Smooth muscle cell of the brain vasculature (primary cell): ENCODE data around the gene RAB8A.
"Not testable (repeated sequence)": the region's sequence is repeated elsewhere in the genome, so short reads cannot be mapped to it uniquely, and the experiment has no call there.

ENCODE experiments used
- DNase-seq: peaks from one replicate; pipeline ENCODE4 v3.0.0-alpha.2; 2012; ENCODE audit warnings: low read depth, low spot score

The RAB8A gene

GRCh38 chr19:16112778-16113177 lies 1.1 kb downstream of the RAB8A start:
- DNase-seq: no peak

- no peak for DNase-seq
Measured at GRCh38 chr19:16113727-16114126, 2.0 kb downstream of the RAB8A start.

GRCh38 chr19:16115301-16116039 lies 3.8 kb downstream of the RAB8A start:
- DNase-seq: no peak

GRCh38 chr19:16116067-16116466 lies 4.4 kb downstream of the RAB8A start:
- DNase-seq: no peak

- DNase-seq: no peak
Measured at GRCh38 chr19:16117594-16118033, 5.9 kb downstream of the RAB8A start.

- DNase-seq: no peak
Measured at GRCh38 chr19:16118489-16119033, 6.9 kb downstream of the RAB8A start.

- not testable (repeated sequence) for DNase-seq
Measured at GRCh38 chr19:16119075-16119857, 7.6 kb downstream of the RAB8A start.

GRCh38 chr19:16121141-16121540 lies 9.5 kb downstream of the RAB8A start:
- no peak for DNase-seq

GRCh38 chr19:16121967-16122366 lies 10.3 kb downstream of the RAB8A start:
- no peak for DNase-seq

- DNase-seq: no peak
Measured at GRCh38 chr19:16124953-16125352, 13.3 kb downstream of the RAB8A start.

GRCh38 chr19:16125737-16126495 lies 14.2 kb downstream of the RAB8A start:
- no peak for DNase-seq

GRCh38 chr19:16127080-16127479 lies 15.4 kb downstream of the RAB8A start:
- DNase-seq: no peak

- no peak for DNase-seq
Measured at GRCh38 chr19:16127776-16128371, 16.2 kb downstream of the RAB8A start.

- no peak for DNase-seq
Measured at GRCh38 chr19:16131648-16132047, 20.0 kb downstream of the RAB8A start.

- DNase-seq: no peak
Measured at GRCh38 chr19:16133818-16134217, 22.1 kb downstream of the RAB8A start.

GRCh38 chr19:16134510-16134909 lies 22.8 kb downstream of the RAB8A start:
- no peak for DNase-seq

- no peak for DNase-seq
Measured at GRCh38 chr19:16135430-16136127, 23.9 kb downstream of the RAB8A start.

GRCh38 chr19:16136185-16136999 lies 24.7 kb downstream of the RAB8A start:
- DNase-seq: no peak

GRCh38 chr19:16139752-16140151 lies 28.1 kb downstream of the RAB8A start:
- DNase-seq: no peak

- DNase-seq: no peak
Measured at GRCh38 chr19:16141043-16141442, 29.4 kb downstream of the RAB8A start.
